OCI-LY1 (cell line): ENCODE data around the gene ANTKMT.

Experiments used
- EZH2 ChIP-seq: fragments of 200-600 bp; sonication (generic), shearing (Covaris generic); IDR thresholded peaks from 2 replicates; pipeline ENCODE4 v1.8.0; 2017; ENCODE audit warnings: borderline replicate concordance, mixed run types, mild to moderate bottlenecking, antibody characterized with exemption, low read length, moderate library complexity, mixed read lengths
- TF ChIP-seq, protein P1 (sequence below): fragments of 200-600 bp; sonication (generic), shearing (Covaris generic); IDR thresholded peaks from 2 replicates; pipeline ENCODE4 v1.5.1; 2017; ENCODE audit warnings: mild to moderate bottlenecking, antibody characterized with exemption, low read length, moderate library complexity, mixed read lengths

- TF ChIP-seq, protein P1, sequence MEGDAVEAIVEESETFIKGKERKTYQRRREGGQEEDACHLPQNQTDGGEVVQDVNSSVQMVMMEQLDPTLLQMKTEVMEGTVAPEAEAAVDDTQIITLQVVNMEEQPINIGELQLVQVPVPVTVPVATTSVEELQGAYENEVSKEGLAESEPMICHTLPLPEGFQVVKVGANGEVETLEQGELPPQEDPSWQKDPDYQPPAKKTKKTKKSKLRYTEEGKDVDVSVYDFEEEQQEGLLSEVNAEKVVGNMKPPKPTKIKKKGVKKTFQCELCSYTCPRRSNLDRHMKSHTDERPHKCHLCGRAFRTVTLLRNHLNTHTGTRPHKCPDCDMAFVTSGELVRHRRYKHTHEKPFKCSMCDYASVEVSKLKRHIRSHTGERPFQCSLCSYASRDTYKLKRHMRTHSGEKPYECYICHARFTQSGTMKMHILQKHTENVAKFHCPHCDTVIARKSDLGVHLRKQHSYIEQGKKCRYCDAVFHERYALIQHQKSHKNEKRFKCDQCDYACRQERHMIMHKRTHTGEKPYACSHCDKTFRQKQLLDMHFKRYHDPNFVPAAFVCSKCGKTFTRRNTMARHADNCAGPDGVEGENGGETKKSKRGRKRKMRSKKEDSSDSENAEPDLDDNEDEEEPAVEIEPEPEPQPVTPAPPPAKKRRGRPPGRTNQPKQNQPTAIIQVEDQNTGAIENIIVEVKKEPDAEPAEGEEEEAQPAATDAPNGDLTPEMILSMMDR: no peak
- TF ChIP-seq EZH2: no peak
These were observed 4.7 kb downstream of the ANTKMT start for GRCh38 chr16:725463-726187.
